Measurements from ENCODE around the gene ZNF433.

Gene ZNF433

GRCh38 chr19:11978492-11979100, 56.9 kb downstream of the ZNF433 start:
- H3K36me3 Mint-ChIP-seq: peaks cover 38% of the 10 kb centered on the region
- no peak for DNase-seq
- no peak overlapping the region for H3K4me3 Mint-ChIP-seq
- CTCF ChIA-PET: no interaction called here
- no peaks in the 10 kb centered on the region for H3K27me3 Mint-ChIP-seq
- no peak overlapping the region for H3K27ac Mint-ChIP-seq
- no peaks in the 10 kb centered on the region for H3K4me1 Mint-ChIP-seq
- H3K9me3 Mint-ChIP-seq: peaks cover 75% of the 10 kb centered on the region

- peaks cover 47% of the 10 kb centered on the region for H3K9me3 Mint-ChIP-seq
- H3K4me1 Mint-ChIP-seq: no peaks in the 10 kb centered on the region
- CTCF ChIA-PET: interaction anchor here (0.7 kb wide), 2 partner anchors 22 to 100 kb away, joined by 3 to 4 read pairs; no protein-coding TSS in a partner anchor
- no peaks in the 10 kb centered on the region for H3K27me3 Mint-ChIP-seq
- no peak for DNase-seq
- H3K27ac Mint-ChIP-seq: no peak overlapping the region
- H3K4me3 Mint-ChIP-seq: no peak overlapping the region
- H3K36me3 Mint-ChIP-seq: peaks cover 36% of the 10 kb centered on the region
Observed at GRCh38 chr19:11973019-11973810, 62.3 kb downstream of the ZNF433 start.

- Mint-ChIP-seq H3K9me3 (peaks cover 34% of the 10 kb centered on the region), H3K27ac (no peak overlapping the region), H3K36me3 (peaks cover 27% of the 10 kb centered on the region), H3K4me3 (no peak overlapping the region), H3K27me3 (no peaks in the 10 kb centered on the region), H3K4me1 (peaks cover 2% of the 10 kb centered on the region)
- CTCF ChIA-PET: interaction anchor here (0.7 kb wide), 1 partner anchor 92 kb away, joined by 3 read pairs; no protein-coding TSS in a partner anchor
- no peak for DNase-seq
Observed at GRCh38 chr19:11971041-11971440, 64.4 kb downstream of the ZNF433 start.

GRCh38 chr19:11970174-11970573, 65.3 kb downstream of the ZNF433 start:
- H3K9me3 Mint-ChIP-seq: peaks cover 31% of the 10 kb centered on the region
- H3K36me3 Mint-ChIP-seq: peaks cover 29% of the 10 kb centered on the region
- CTCF ChIA-PET: no interaction called here
- DNase-seq: no peak
- peaks cover 9% of the 10 kb centered on the region for H3K4me1 Mint-ChIP-seq
- H3K27ac Mint-ChIP-seq: no peak overlapping the region
- H3K4me3 Mint-ChIP-seq: no peak overlapping the region
- no peaks in the 10 kb centered on the region for H3K27me3 Mint-ChIP-seq

GRCh38 chr19:11964858-11965645, 70.4 kb downstream of the ZNF433 start, which contains the start of gene ZNF763:
Gene ZNF763 (plus strand): TSS chr19:11965040. CDS start chr19:11965209, 169 bp downstream.
- Mint-ChIP-seq H3K9me3 (peaks cover 16% of the 10 kb centered on the region), H3K4me1 (peaks cover 22% of the 10 kb centered on the region), H3K36me3 (peaks cover 19% of the 10 kb centered on the region), H3K27me3 (no peaks in the 10 kb centered on the region), H3K27ac (peak within 1 kb of the TSS; percentile 94), H3K4me3 (peak within 1 kb of the TSS; percentile 86)
- CTCF ChIA-PET: interaction anchor here (0.6 to 3.3 kb wide), 6 partner anchors 24 to 175 kb away, joined by 3 to 36 read pairs (median 3); partner anchors contain the start of gene ZNF20
- DNase-seq: peak; percentile 95

Measured in activated naive CD4-positive, alpha-beta T cell treated with anti-CD3 and anti-CD28 coated beads, Interleukin-2, amount 10 ng/mL, durations not matched to agents 7 days and 5 days (primary cell).